HL-60 (cell line): ENCODE data around the gene UBE2G1.

ENCODE experiments used
- GABPA ChIP-seq: IDR thresholded peaks from 2 replicates; pipeline ENCODE4 v1.6.1; 2012; ENCODE audit warnings: low read depth
- POLR2AphosphoS5 ChIP-seq: IDR thresholded peaks from 2 replicates; pipeline ENCODE4 v1.6.1; 2012; ENCODE audit warnings: low read depth
- SPI1 ChIP-seq: IDR thresholded peaks from 2 replicates; pipeline ENCODE4 v1.6.1; 2012; ENCODE audit warnings: low read depth, mild to moderate bottlenecking, borderline replicate concordance
- TF ChIP-seq, protein P1 (sequence below): IDR thresholded peaks from one replicate; pipeline ENCODE4 v1.5.1; 2011; ENCODE audit warnings: low read length, control low read depth, inconsistent platforms; ENCODE audit not compliant: insufficient read depth
- TF ChIP-seq, protein P2 (sequence below): IDR thresholded peaks from 2 replicates; pipeline ENCODE4 v1.6.1; 2012; ENCODE audit warnings: low read depth; ENCODE audit not compliant: insufficient replicate concordance

DNA sequence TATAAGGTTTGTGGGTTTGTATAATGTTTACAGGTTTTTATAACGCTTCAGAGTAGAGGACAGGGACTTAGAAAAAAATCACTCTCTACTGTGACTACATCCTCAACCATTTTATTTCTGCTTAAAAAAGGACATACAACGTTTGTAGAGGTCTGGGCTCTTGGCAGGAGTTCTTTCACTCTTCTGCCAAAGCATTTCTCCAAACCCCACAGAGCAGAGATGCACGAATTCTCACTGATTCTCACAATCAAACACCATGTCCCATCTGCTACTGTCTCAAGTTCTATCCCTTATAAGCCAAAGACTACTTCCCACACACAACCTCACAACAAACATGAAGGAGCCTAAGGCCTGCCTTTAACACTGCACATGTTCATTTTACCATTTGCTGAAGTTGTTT is 95.7 kb downstream of the UBE2G1 start:
- TF ChIP-seq, protein P1, sequence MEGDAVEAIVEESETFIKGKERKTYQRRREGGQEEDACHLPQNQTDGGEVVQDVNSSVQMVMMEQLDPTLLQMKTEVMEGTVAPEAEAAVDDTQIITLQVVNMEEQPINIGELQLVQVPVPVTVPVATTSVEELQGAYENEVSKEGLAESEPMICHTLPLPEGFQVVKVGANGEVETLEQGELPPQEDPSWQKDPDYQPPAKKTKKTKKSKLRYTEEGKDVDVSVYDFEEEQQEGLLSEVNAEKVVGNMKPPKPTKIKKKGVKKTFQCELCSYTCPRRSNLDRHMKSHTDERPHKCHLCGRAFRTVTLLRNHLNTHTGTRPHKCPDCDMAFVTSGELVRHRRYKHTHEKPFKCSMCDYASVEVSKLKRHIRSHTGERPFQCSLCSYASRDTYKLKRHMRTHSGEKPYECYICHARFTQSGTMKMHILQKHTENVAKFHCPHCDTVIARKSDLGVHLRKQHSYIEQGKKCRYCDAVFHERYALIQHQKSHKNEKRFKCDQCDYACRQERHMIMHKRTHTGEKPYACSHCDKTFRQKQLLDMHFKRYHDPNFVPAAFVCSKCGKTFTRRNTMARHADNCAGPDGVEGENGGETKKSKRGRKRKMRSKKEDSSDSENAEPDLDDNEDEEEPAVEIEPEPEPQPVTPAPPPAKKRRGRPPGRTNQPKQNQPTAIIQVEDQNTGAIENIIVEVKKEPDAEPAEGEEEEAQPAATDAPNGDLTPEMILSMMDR, result no peak
- TF ChIP-seq POLR2AphosphoS5 (no peak), GABPA (no peak), SPI1 (no peak)
- TF ChIP-seq, protein P2, sequence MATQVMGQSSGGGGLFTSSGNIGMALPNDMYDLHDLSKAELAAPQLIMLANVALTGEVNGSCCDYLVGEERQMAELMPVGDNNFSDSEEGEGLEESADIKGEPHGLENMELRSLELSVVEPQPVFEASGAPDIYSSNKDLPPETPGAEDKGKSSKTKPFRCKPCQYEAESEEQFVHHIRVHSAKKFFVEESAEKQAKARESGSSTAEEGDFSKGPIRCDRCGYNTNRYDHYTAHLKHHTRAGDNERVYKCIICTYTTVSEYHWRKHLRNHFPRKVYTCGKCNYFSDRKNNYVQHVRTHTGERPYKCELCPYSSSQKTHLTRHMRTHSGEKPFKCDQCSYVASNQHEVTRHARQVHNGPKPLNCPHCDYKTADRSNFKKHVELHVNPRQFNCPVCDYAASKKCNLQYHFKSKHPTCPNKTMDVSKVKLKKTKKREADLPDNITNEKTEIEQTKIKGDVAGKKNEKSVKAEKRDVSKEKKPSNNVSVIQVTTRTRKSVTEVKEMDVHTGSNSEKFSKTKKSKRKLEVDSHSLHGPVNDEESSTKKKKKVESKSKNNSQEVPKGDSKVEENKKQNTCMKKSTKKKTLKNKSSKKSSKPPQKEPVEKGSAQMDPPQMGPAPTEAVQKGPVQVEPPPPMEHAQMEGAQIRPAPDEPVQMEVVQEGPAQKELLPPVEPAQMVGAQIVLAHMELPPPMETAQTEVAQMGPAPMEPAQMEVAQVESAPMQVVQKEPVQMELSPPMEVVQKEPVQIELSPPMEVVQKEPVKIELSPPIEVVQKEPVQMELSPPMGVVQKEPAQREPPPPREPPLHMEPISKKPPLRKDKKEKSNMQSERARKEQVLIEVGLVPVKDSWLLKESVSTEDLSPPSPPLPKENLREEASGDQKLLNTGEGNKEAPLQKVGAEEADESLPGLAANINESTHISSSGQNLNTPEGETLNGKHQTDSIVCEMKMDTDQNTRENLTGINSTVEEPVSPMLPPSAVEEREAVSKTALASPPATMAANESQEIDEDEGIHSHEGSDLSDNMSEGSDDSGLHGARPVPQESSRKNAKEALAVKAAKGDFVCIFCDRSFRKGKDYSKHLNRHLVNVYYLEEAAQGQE, result no peak
